Fibroblast of gingiva (primary cell): ENCODE measurements around the gene NPR3.

Experiments used
- DNase-seq: peaks from one replicate; pipeline ENCODE4 v3.0.0-alpha.2; 2011; ENCODE audit warnings: low read depth

Gene NPR3

GRCh38 chr5:32810804-32811203 is 99.7 kb downstream of the NPR3 start:
- DNase-seq = peak; percentile 99

- no peak for DNase-seq
Measured at GRCh38 chr5:32812399-32812798, 101.3 kb downstream of the NPR3 start.

GRCh38 chr5:32814141-32814540 is 103.0 kb downstream of the NPR3 start:
- DNase-seq = peak; percentile 42

GRCh38 chr5:32814620-32815019 is 103.5 kb downstream of the NPR3 start:
- peak; percentile 90 for DNase-seq

GRCh38 chr5:32827981-32828380 is 116.9 kb downstream of the NPR3 start:
- DNase-seq = peak; percentile 77

- peak; percentile 58 for DNase-seq
Measured at GRCh38 chr5:32828492-32828891, 117.4 kb downstream of the NPR3 start.

- no peak for DNase-seq
Measured at GRCh38 chr5:32831624-32832023, 120.5 kb downstream of the NPR3 start.

GRCh38 chr5:32833127-32833526 is 122.0 kb downstream of the NPR3 start:
- DNase-seq = no peak

- DNase-seq = no peak
Measured at GRCh38 chr5:32833663-32834062, 122.5 kb downstream of the NPR3 start.

GRCh38 chr5:32834251-32834650 is 123.1 kb downstream of the NPR3 start:
- no peak for DNase-seq

- DNase-seq = no peak
Measured at GRCh38 chr5:32836176-32836575, 125.1 kb downstream of the NPR3 start.

- DNase-seq = no peak
Measured at GRCh38 chr5:32837211-32837610, 126.1 kb downstream of the NPR3 start.

- DNase-seq = peak; percentile 9
Measured at GRCh38 chr5:32839106-32839505, 128.0 kb downstream of the NPR3 start.

GRCh38 chr5:32840606-32841005 is 129.5 kb downstream of the NPR3 start:
- peak; percentile 48 for DNase-seq
